Measurements from ENCODE around the gene COL1A1.

Gene COL1A1

GRCh38 chr17:50198026-50198669, 3.3 kb downstream of the COL1A1 start:
- ATAC-seq = no peak
- TF ChIP-seq CSRNP3 (CRISPR knock-in tag; IDR thresholded peaks at IDR 0.05) (no peak), CSDC2 (CRISPR knock-in tag; IDR thresholded peaks at IDR 0.05) (no peak), ZNF565 (CRISPR knock-in tag; conservative IDR thresholded peaks at IDR 0.05; ENCODE audit: low read depth) (no peak), GLIS3 (CRISPR knock-in tag; IDR thresholded peaks at IDR 0.05) (no peak), TSHZ2 (CRISPR knock-in tag; IDR thresholded peaks at IDR 0.05) (no peak), OSR1 (CRISPR knock-in tag; IDR thresholded peaks at IDR 0.05) (no peak), PATZ1 (CRISPR knock-in tag; IDR thresholded peaks at IDR 0.05; ENCODE audit: borderline replicate concordance) (no peak), SNAI2 (CRISPR knock-in tag; IDR thresholded peaks at IDR 0.05) (no peak), CREB5 (CRISPR knock-in tag; IDR thresholded peaks at IDR 0.05; ENCODE audit: low read depth) (no peak), ZFP3 (CRISPR knock-in tag; IDR thresholded peaks at IDR 0.05) (no peak), RARB (CRISPR knock-in tag; IDR thresholded peaks at IDR 0.05) (no peak), PPARA (CRISPR knock-in tag; IDR thresholded peaks at IDR 0.05; ENCODE audit: borderline replicate concordance) (no peak)

GRCh38 chr17:50196826-50197225, 4.6 kb downstream of the COL1A1 start:
- TF ChIP-seq TCF4 (CRISPR knock-in tag; IDR thresholded peaks at IDR 0.05; ENCODE audit: borderline replicate concordance) = no peak
- no peak for TF ChIP-seq SNAI2 (CRISPR knock-in tag; IDR thresholded peaks at IDR 0.05)
- no peak for TF ChIP-seq GLIS3 (CRISPR knock-in tag; IDR thresholded peaks at IDR 0.05)
- no peak for TF ChIP-seq TSHZ2 (CRISPR knock-in tag; IDR thresholded peaks at IDR 0.05)
- no peak for TF ChIP-seq CSDC2 (CRISPR knock-in tag; IDR thresholded peaks at IDR 0.05)
- no peak for TF ChIP-seq CREB5 (CRISPR knock-in tag; IDR thresholded peaks at IDR 0.05; ENCODE audit: low read depth)
- TF ChIP-seq ZC3H10 (CRISPR knock-in tag; IDR thresholded peaks at IDR 0.05) = no peak
- TF ChIP-seq ZFP30 (CRISPR knock-in tag; IDR thresholded peaks at IDR 0.05) = no peak
- TF ChIP-seq ZNF70 (CRISPR knock-in tag; IDR thresholded peaks at IDR 0.05) = no peak
- TF ChIP-seq PATZ1 (CRISPR knock-in tag; IDR thresholded peaks at IDR 0.05; ENCODE audit: borderline replicate concordance) = no peak
- no peak for TF ChIP-seq ISL1 (CRISPR knock-in tag; IDR thresholded peaks at IDR 0.05)
- no peak for TF ChIP-seq RARB (CRISPR knock-in tag; IDR thresholded peaks at IDR 0.05)
- no peak for TF ChIP-seq ZFP3 (CRISPR knock-in tag; IDR thresholded peaks at IDR 0.05)
- TF ChIP-seq POU6F1 (CRISPR knock-in tag; IDR thresholded peaks at IDR 0.05; ENCODE audit: borderline replicate concordance, low read depth) = no peak
- no peak for TF ChIP-seq PPARA (CRISPR knock-in tag; IDR thresholded peaks at IDR 0.05; ENCODE audit: borderline replicate concordance)
- no peak for TF ChIP-seq BACH2 (CRISPR knock-in tag; IDR thresholded peaks at IDR 0.05; ENCODE audit: borderline replicate concordance)
- TF ChIP-seq ESRRG (CRISPR knock-in tag; IDR thresholded peaks at IDR 0.05) = no peak
- TF ChIP-seq ZNF8 (CRISPR knock-in tag; IDR thresholded peaks at IDR 0.05) = no peak
- TF ChIP-seq CSRNP3 (CRISPR knock-in tag; IDR thresholded peaks at IDR 0.05) = no peak
- ATAC-seq = no peak

Data from SK-N-SH treated with all-trans-retinoic acid at 6 μM for 48 hours (cell line).